GM23248 (cell line): ENCODE data around the gene TMEM260.

Source experiments
- EZH2 ChIP-seq: fragments of 200-600 bp; sonication (generic); IDR thresholded peaks from 2 replicates; pipeline ENCODE4 v1.6.1; 2018; ENCODE audit warnings: antibody characterized with exemption, mild to moderate bottlenecking; ENCODE audit not compliant: insufficient read depth, poor library complexity, severe bottlenecking
- EZH2phosphoT487 ChIP-seq: fragments of 200-600 bp; sonication (generic); IDR thresholded peaks from 2 replicates; pipeline ENCODE4 v1.6.1; 2018; ENCODE audit warnings: antibody characterized with exemption, moderate library complexity, mild to moderate bottlenecking, low read depth; ENCODE audit not compliant: insufficient read depth

DNA sequence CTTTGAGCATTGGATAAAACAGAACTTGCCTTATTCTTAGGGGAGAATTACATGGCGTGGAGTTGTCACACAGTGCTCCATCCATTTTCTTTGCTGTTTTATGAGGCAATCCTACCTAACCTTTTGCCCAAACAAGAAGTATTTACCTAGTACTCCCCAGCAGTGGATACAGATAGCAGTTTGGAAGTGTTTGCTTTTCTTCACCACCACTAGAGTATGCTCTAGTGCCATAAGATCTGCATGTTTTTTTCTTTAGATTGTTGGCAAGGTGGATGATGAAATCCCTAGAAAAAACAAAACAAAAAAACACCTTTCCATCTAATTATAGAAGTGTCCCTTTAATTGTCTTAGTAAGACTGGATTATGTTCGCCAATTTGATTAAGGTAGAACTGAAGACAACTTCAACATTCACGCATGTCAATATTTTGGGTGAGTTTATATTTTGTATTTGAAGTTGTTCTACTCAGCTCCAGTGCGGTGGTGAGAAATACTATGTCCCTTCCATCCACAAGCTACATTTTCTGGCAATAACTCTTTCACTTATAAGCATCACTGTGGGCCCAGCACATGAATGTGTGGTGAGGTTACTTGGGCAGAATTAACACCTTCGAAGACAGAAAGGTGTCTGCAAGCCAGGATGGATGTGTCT is 23.6 kb upstream of the TMEM260 start:
- no peak for TF ChIP-seq EZH2phosphoT487
- TF ChIP-seq EZH2, result no peak
